ENCODE data around the gene SYTL3. TPM values are rescaled to one million over a fixed set of nuclear protein-coding genes. Genes with fewer than 3 reads are reported as not detected.

SYTL3 gene
- polyA plus RNA-seq, 1 experiment: 1.7 TPM

DNA sequence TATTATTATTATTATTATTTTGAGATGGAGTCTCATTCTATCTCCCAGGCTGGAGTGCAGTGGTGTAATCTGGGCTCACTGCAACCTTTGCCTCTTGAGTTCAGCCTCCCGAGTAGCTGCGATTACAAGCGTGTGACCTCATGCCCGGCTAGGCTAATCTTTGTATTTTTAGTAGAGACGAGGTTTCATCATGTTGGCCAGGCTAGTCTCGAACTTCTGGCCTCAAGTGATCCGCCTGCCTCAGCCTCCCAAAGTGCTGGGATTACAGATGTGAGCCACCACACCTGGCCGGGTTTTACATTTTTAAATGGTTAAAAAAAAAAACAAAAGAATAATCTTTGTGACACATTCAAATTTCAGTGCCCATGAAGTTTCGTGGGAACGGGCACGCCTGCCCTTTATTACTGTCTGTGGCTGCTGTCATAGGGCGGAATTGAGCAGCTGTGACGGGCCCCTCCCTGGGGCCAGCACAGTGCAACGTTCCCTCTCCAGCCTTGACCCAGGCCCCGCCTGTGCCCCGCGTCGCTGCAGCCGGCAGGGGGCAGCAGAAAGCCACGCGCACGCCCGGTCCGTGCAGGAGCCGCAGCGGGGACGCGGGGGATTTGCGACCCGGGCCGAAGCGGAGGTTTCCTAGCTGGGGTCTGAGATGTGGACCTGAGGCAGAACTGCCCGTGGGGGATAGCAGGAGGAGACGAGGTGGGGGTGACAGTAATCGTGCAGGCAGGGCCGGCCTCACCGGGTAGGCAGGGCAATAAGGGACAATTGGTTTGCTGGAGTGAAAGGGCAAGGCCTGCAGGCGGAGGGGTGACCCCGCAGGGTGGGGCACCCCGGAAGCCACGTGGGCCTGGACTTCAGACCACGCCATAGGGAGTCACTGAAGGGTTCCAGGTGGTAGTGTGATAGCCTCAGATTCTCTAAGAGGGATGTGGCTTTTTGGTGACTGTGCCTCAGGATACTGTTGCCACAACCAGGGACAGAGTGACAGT is 54.3 kb downstream of the SYTL3 start:
- POLR2A ChIA-PET: no interaction called here
- TF ChIP-seq, protein P1, sequence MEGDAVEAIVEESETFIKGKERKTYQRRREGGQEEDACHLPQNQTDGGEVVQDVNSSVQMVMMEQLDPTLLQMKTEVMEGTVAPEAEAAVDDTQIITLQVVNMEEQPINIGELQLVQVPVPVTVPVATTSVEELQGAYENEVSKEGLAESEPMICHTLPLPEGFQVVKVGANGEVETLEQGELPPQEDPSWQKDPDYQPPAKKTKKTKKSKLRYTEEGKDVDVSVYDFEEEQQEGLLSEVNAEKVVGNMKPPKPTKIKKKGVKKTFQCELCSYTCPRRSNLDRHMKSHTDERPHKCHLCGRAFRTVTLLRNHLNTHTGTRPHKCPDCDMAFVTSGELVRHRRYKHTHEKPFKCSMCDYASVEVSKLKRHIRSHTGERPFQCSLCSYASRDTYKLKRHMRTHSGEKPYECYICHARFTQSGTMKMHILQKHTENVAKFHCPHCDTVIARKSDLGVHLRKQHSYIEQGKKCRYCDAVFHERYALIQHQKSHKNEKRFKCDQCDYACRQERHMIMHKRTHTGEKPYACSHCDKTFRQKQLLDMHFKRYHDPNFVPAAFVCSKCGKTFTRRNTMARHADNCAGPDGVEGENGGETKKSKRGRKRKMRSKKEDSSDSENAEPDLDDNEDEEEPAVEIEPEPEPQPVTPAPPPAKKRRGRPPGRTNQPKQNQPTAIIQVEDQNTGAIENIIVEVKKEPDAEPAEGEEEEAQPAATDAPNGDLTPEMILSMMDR (IDR thresholded peaks at IDR 0.05; ENCODE audit: insufficient read depth, low read depth, low read length): peak; percentile 92
- H3K4me3 ChIP-seq (ENCODE audit: low read depth, low read length): peak overlapping the region; percentile 47
- no peaks in the 10 kb centered on the region for H3K36me3 ChIP-seq (ENCODE audit: control insufficient read depth, insufficient read depth, low read length)
- DNase-seq (ENCODE audit: low read depth): no peak
- H3K27me3 ChIP-seq (ENCODE audit: control insufficient read depth, insufficient read depth, low read length): no peaks in the 10 kb centered on the region
- CTCF ChIA-PET: interaction anchor here (0.5 to 5.6 kb wide), 20 partner anchors 11 to 431 kb away, joined by 3 to 86 read pairs (median 3); partner anchors contain the start of gene RSPH3

DNA sequence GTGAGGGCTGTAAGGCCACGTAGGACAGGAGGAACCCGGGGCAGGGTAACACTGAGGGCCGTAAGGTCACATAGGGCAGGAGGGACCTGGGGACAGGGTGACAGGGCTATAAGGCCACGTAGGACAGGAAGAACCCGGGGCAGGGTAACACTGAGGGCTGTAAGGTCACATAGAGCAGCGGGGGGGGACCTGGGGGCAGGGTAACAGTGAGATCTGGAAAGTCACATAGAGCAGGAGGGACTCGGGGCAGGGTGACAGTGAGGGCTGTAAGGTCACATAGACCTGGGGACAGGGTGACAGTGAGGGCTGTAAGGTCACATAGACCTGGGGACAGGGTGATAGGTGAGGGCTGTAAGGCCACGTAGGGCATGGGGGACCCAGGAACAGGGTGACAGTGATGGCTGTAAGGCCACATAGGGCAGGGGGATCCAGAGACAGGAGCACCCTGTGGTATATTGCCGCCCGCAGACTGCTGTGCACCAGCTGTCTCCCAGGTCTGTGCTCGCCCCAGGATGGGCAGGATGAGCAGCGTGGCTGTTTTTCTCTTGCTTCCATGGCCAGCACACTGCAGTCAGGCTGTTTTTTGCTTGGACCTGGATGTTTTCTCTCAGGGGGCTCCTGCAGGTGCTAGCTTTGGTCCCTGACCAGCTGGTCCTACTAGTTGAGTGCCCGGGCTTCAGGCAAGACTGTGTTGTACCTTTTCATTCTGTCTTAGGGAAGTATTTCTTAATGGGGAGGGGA is 55.7 kb downstream of the SYTL3 start:
- ChIA-PET POLR2A (no interaction called here), CTCF (interaction anchor here (0.6 to 3.5 kb wide), 11 partner anchors 13 to 481 kb away, joined by 3 to 21 read pairs (median 4); no protein-coding TSS in a partner anchor)
- TF ChIP-seq, protein P1 (IDR thresholded peaks at IDR 0.05; ENCODE audit: insufficient read depth, low read depth, low read length): no peak
- Histone ChIP-seq H3K27me3 (ENCODE audit: control insufficient read depth, insufficient read depth, low read length) (no peaks in the 10 kb centered on the region), H3K36me3 (ENCODE audit: control insufficient read depth, insufficient read depth, low read length) (no peaks in the 10 kb centered on the region), H3K4me3 (ENCODE audit: low read depth, low read length) (no peak overlapping the region)
- no peak for DNase-seq (ENCODE audit: low read depth)

DNA sequence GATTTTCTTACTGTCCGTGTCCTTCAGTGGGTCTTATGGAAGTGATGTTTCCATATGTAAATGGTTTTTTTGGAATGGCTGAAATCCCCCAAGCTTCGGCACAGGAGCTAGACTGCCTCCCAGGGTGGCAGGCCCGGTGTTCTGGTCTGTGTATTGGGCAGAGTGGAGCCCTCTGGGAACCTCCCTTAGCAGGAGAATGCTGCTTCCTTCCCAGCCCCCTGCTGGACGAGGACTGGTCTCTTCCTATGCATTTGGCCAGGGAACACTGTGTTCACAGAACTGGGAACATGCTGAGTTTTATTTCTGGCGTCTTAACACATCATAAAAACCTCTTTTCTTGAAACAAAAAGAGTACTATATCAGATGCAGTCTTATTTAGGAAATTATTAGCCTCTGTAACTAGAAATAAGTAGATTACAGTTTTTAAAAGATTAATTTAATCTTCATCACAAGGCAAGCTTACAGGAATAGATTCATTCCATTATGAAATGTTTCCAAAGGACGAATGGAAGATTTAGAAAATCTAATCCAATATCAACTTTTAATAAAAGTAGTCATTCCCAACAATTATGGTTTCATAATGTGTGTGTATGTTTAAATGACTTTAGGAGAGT is 56.6 kb downstream of the SYTL3 start:
- no peaks in the 10 kb centered on the region for H3K36me3 ChIP-seq (ENCODE audit: control insufficient read depth, insufficient read depth, low read length)
- TF ChIP-seq, protein P1 (IDR thresholded peaks at IDR 0.05; ENCODE audit: insufficient read depth, low read depth, low read length): peak; percentile 81
- POLR2A ChIA-PET: interaction anchor here (0.6 kb wide), 1 partner anchor 58 kb away, joined by 3 read pairs; no protein-coding TSS in a partner anchor
- H3K4me3 ChIP-seq (ENCODE audit: low read depth, low read length): no peak overlapping the region
- DNase-seq (ENCODE audit: low read depth): no peak
- CTCF ChIA-PET: interaction anchor here (0.7 to 3.5 kb wide), 19 partner anchors 9 to 418 kb away, joined by 3 to 21 read pairs (median 4); no protein-coding TSS in a partner anchor
- H3K27me3 ChIP-seq (ENCODE audit: control insufficient read depth, insufficient read depth, low read length): no peaks in the 10 kb centered on the region

DNA sequence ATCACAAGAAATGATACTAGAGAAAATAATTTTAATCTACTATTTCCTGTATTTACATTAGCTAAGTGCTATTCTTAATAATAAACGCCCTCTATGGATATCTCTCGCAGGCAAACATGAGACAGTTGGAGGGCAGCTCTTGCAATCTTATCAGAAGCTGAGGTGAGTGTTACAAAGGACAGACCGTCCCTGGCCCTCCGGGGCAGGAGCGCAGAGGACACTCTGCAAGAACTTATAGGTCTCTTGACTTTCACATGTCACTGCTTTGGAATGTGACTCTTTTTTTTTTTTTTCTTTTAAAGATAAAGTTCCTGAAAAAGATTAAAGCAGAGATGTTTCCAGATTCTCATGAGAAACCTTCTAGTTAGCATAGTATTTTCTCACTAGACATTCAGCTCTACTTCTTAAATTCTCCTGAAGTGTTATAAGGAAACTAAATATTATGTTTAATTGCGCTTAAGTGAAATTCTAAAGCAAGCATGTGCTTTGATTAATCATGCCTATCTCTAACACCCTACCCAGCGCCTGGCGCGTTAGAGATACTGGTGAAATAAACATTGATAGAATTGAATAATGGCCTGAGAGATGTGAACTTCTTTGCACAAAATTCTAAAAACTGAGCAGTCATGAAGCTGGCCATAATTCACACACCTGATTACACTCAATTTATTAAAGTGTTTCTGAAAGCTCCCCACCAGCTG is 57.4 kb downstream of the SYTL3 start:
- ChIA-PET POLR2A (interaction anchor here (0.7 kb wide), 1 partner anchor 62 kb away, joined by 9 read pairs; no protein-coding TSS in a partner anchor), CTCF (interaction anchor here (0.7 to 3.5 kb wide), 19 partner anchors 9 to 428 kb away, joined by 3 to 21 read pairs (median 4); no protein-coding TSS in a partner anchor)
- no peak overlapping the region for H3K4me3 ChIP-seq (ENCODE audit: low read depth, low read length)
- no peak for DNase-seq (ENCODE audit: low read depth)
- TF ChIP-seq, protein P1 (IDR thresholded peaks at IDR 0.05; ENCODE audit: insufficient read depth, low read depth, low read length): no peak
- H3K36me3 ChIP-seq (ENCODE audit: control insufficient read depth, insufficient read depth, low read length): no peaks in the 10 kb centered on the region
- H3K27me3 ChIP-seq (ENCODE audit: control insufficient read depth, insufficient read depth, low read length): no peaks in the 10 kb centered on the region
